RWPE1 (cell line): Measurements from ENCODE around the gene KLHL35.
"Not testable (repeated sequence)": the region's sequence is repeated elsewhere in the genome, so short reads cannot be mapped to it uniquely, and the experiment has no call there.

ENCODE experiments used
- CTCF ChIA-PET: fragments of 350-600 bp; sonication (Branson Sonifier 250); formaldehyde crosslinking; extraction: SDS; loops from one replicate; lab custom pipeline; 2021; lab: Yijun Ruan, JAX
- POLR2A ChIA-PET: fragments of 400-600 bp; formaldehyde crosslinking; extraction: SDS; loops from one replicate; lab custom pipeline; 2020; ENCODE audit warnings: antibody characterized with exemption; ENCODE audit not compliant: low non-redundant PET; lab: Yijun Ruan, JAX
- DNase-seq: peaks from one replicate; pipeline ENCODE4 v3.0.0; 2012; ENCODE audit warnings: low spot score
- H3K27ac ChIP-seq: fragments of 450-650 bp; 2 replicates; pipeline ENCODE4 v1.5.1; 2017
- TF ChIP-seq, protein P1 (sequence below): fragments of 450-650 bp; conservative IDR thresholded peaks from 2 replicates; pipeline ENCODE4 v1.5.1; 2017; ENCODE audit warnings: low read depth, mild to moderate bottlenecking

Gene KLHL35

DNA sequence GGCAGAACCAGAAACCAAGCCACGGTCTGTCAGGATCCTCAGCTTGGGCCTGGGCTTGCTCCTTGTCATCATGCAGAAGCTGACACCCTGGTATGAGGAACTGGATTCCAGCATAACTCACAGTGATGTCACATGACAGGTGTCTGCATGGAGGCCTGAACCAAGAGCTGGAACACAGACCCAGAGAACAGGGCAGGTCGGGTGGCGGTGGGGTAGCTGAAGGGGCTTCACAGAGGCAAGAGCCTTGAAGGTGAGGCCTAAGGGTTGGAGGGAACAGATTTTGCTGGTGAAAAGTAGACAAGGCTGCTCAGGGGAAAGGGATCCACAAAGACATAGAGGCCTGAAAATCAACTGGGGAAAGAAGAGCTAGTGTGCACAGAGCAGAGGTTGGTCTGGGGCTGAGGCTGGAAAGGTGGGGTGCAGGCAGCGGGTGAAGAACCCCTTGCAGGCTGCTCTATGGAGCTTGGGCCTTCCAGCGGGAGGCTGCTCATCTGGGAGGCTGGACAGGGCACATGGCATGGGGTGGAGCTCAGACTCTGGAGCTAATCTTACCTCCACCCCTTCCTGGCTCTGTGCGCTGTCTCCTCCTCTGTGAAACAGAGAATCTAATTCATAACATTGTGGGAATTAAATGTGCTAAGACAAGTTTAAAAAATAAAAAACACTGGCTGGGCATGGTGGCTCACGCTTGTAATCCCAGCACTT lies 52.1 kb downstream of the KLHL35 start:
- ChIA-PET CTCF (interaction anchor here (1.1 to 1.3 kb wide), 3 partner anchors 25 to 110 kb away, joined by 3 to 6 read pairs (median 3); no protein-coding TSS in a partner anchor), POLR2A (no interaction called here)
- TF ChIP-seq, protein P1, sequence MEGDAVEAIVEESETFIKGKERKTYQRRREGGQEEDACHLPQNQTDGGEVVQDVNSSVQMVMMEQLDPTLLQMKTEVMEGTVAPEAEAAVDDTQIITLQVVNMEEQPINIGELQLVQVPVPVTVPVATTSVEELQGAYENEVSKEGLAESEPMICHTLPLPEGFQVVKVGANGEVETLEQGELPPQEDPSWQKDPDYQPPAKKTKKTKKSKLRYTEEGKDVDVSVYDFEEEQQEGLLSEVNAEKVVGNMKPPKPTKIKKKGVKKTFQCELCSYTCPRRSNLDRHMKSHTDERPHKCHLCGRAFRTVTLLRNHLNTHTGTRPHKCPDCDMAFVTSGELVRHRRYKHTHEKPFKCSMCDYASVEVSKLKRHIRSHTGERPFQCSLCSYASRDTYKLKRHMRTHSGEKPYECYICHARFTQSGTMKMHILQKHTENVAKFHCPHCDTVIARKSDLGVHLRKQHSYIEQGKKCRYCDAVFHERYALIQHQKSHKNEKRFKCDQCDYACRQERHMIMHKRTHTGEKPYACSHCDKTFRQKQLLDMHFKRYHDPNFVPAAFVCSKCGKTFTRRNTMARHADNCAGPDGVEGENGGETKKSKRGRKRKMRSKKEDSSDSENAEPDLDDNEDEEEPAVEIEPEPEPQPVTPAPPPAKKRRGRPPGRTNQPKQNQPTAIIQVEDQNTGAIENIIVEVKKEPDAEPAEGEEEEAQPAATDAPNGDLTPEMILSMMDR: no peak
- H3K27ac ChIP-seq: no peak overlapping the region
- no peak for DNase-seq

DNA sequence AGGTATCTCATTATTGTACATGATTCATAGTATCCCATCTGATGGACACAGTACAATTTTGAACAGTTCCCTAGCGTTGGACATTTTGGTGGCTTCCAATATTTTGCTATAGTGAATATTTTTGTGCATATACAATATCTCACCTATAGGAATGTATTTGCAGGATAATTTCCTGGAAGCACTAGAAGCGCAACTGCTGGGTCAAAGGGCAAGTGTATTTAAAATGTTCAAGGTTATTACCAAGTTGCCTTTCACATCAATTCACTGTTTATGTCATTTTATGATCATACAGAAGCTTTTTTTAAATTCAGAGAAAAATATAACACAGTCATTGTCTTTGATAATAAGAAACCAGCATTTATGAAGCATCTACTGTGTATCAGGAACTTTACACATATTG lies 52.8 kb downstream of the KLHL35 start:
- DNase-seq: no peak
- POLR2A ChIA-PET: no interaction called here
- no peak overlapping the region for H3K27ac ChIP-seq
- TF ChIP-seq, protein P1: no peak
- CTCF ChIA-PET: interaction anchor here (1.1 to 1.2 kb wide), 2 partner anchors 100 to 109 kb away, joined by 3 to 6 read pairs; no protein-coding TSS in a partner anchor

DNA sequence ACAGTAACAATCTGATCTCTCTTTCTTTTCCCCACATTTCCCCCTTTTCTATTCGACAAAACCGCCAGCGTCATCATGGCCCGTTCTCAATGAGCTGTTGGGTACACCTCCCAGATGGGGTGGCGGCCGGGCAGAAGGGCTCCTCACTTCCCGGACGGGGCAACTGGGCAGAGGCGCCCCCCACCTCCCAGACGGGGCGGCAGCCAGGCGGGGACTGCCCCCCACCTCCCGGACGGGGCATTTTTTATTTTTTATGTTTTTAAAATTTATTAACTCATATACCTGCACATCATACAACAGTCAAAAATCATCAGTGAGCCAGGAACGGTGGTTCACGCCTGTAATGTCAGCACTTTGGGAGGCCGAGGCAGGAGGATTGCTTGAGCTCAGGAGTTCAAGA lies 54.2 kb downstream of the KLHL35 start:
- CTCF ChIA-PET, DNase-seq, H3K27ac ChIP-seq, POLR2A ChIA-PET: not testable (repeated sequence)

DNA sequence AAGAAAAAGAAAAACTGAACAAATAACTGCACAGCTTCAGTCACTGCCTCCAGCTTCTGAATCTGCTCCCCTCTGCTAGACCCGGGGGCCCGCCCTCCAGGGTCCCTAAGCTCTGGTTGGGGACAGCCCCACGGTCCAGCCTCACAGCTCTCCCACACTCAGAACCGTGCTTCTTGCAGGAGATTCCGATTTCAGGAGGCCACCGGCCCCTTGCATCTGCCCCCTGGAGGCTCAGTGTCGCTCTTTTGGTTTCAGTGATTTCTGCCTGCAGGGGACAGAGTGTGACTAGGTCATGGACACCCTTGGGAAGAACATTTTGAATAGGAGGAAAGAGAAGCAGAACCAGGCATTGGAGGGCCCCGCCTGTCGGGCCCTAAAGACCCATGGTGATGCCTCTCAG lies 56.8 kb downstream of the KLHL35 start:
- ChIA-PET CTCF (no interaction called here), POLR2A (no interaction called here)
- TF ChIP-seq, protein P1: no peak
- DNase-seq: no peak
- no peak overlapping the region for H3K27ac ChIP-seq

DNA sequence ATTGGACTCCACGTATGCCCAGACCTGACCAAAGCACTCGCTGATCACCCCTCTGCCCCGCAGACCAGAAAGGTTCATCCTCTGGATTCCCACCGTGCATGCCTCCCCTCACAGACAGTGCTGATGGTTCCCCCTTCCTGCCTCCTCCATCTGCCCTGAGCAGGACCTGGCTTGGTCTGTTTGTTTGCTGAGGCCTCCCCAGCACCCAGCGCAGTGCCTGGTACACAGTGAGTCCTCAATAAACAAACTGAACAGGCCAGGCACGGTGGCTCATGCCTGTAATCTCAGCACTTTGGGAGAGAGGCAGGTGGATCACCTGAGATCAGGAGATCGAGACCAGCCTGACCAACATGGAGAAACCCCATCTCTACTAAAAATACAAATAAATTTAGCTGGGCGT lies 57.4 kb downstream of the KLHL35 start:
- no peak for DNase-seq
- TF ChIP-seq, protein P1: no peak
- POLR2A ChIA-PET: no interaction called here
- H3K27ac ChIP-seq: no peak overlapping the region
- CTCF ChIA-PET: no interaction called here

DNA sequence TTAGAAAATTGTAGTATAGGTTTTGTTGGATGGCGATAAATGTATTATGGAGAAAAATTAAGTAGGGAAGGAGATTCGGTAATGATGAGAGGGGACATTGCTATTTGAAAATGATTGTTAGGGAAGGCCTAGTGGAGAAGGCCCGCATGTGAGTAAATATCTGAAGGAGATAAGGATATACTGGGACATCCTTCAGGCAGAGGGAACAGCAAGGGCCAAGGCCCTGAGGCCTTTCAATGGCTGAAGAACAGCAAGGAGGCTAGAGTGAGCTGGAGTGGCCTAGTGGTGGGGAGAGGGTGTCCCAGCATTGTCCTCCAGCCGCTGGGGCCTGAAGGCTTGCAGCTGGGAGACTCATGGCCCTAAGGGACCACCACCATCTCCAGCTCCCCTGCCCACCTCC lies 58.4 kb downstream of the KLHL35 start:
- H3K27ac ChIP-seq: no peak overlapping the region
- no peak for DNase-seq
- ChIA-PET CTCF (interaction anchor here (1.0 kb wide), 1 partner anchor 10 kb away, joined by 3 read pairs; no protein-coding TSS in a partner anchor), POLR2A (no interaction called here)
- TF ChIP-seq, protein P1: no peak

DNA sequence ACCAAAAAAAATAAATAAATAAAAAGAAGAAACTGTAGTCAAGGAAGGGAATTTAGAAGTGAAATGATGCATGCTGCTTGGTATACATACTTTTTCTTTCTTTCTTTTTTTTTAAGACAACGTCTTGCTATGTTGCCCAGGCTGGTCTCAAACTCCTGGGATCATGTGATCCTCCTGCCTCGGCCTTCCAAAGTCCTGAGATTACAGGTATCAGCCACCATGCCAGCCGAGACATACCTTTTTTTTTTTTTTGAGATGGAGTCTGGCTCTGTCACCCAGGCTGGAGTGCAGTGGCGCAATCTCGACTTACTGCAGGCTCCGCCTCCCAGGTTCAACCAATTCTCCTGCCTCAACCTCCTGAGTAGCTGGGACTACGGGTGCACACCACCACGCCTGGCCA lies 59.8 kb downstream of the KLHL35 start:
- TF ChIP-seq, protein P1: no peak
- ChIA-PET POLR2A (no interaction called here), CTCF (interaction anchor here (0.7 kb wide), 1 partner anchor 408 kb away, joined by 4 read pairs; no protein-coding TSS in a partner anchor)
- no peak for DNase-seq
- no peak overlapping the region for H3K27ac ChIP-seq
